Right renal pelvis (tissue), 4 donors: ENCODE data around the gene SUGCT. TPM values are rescaled to one million over a fixed set of nuclear protein-coding genes. Genes with fewer than 3 reads are reported as not detected.

Experiments used
- DNase-seq, 4 donors: peaks; one replicate each; pipeline ENCODE4 v3.0.0-alpha.2; 2013; ENCODE audit warnings: low read depth in 4 of 4, low spot score in 3 of 4, missing footprints in 1 of 4
- polyA plus RNA-seq, 4 donors: library from polyadenylated mRNA; unstranded; fragments of 120-200 nt; gene quantifications; one replicate each; pipeline ENCODE4 v1.2.1, GENCODE V29; 2013; ENCODE audit not compliant: insufficient read length in 4 of 4

Gene SUGCT
- polyA plus RNA-seq, 4 donors = 12.1 to 17.6 (median 15.0) TPM

GRCh38 chr7:40455485-40455884 is 320.7 kb downstream of the SUGCT start:
- DNase-seq = no peak

- DNase-seq = no peak
Observed at GRCh38 chr7:40457776-40458480, 323.1 kb downstream of the SUGCT start.

- DNase-seq = no peak
Observed at GRCh38 chr7:40463446-40463845, 328.6 kb downstream of the SUGCT start.

GRCh38 chr7:40468891-40469864 is 334.4 kb downstream of the SUGCT start:
- DNase-seq = no peak

- DNase-seq = no peak
Observed at GRCh38 chr7:40470091-40470592, 335.3 kb downstream of the SUGCT start.

GRCh38 chr7:40470817-40471216 is 336.0 kb downstream of the SUGCT start:
- no peak for DNase-seq

GRCh38 chr7:40471891-40472290 is 337.1 kb downstream of the SUGCT start:
- no peak for DNase-seq

GRCh38 chr7:40474790-40475680 is 340.2 kb downstream of the SUGCT start:
- no peak for DNase-seq

GRCh38 chr7:40475681-40475982 is 340.8 kb downstream of the SUGCT start:
- no peak for DNase-seq

- DNase-seq = no peak
Observed at GRCh38 chr7:40477094-40477493, 342.3 kb downstream of the SUGCT start.

GRCh38 chr7:40482845-40483244 is 348.0 kb downstream of the SUGCT start:
- DNase-seq = peak in 1 of 4 donors; percentile 19

GRCh38 chr7:40483630-40484029 is 348.8 kb downstream of the SUGCT start:
- no peak for DNase-seq

GRCh38 chr7:40489844-40490602 is 355.2 kb downstream of the SUGCT start:
- no peak for DNase-seq

GRCh38 chr7:40490603-40490924 is 355.8 kb downstream of the SUGCT start:
- no peak for DNase-seq

GRCh38 chr7:40492946-40493345 is 358.1 kb downstream of the SUGCT start:
- DNase-seq = no peak

GRCh38 chr7:40493609-40494051 is 358.8 kb downstream of the SUGCT start:
- DNase-seq = no peak

GRCh38 chr7:40498924-40499510 is 364.2 kb downstream of the SUGCT start:
- no peak for DNase-seq

- DNase-seq = no peak
Observed at GRCh38 chr7:40499718-40500117, 364.9 kb downstream of the SUGCT start.

GRCh38 chr7:40500219-40500618 is 365.4 kb downstream of the SUGCT start:
- DNase-seq = no peak

GRCh38 chr7:40502359-40502758 is 367.6 kb downstream of the SUGCT start:
- DNase-seq = no peak
